ENCODE results near the gene COMMD7.

Gene COMMD7

GRCh38 chr20:32743237-32744112, at the start of gene COMMD7:
Gene COMMD7 (minus strand): TSS chr20:32743467. CDS start chr20:32743391, 76 bp downstream.
- DNase-seq: peak; percentile 27 to 49

GRCh38 chr20:32792731-32793458, 49.6 kb upstream of the COMMD7 start:
- DNase-seq: peak in 1 of 2 experiments; percentile 5

- DNase-seq: peak; percentile 47 to 60
These were observed 49.0 kb upstream of the COMMD7 start for GRCh38 chr20:32792316-32792715.

- DNase-seq: no peak
These were observed 47.4 kb upstream of the COMMD7 start for GRCh38 chr20:32790751-32791057.

GRCh38 chr20:32789896-32790750, 46.9 kb upstream of the COMMD7 start:
- peak; percentile 64 to 70 for DNase-seq

GRCh38 chr20:32787168-32787567, 43.9 kb upstream of the COMMD7 start:
- DNase-seq: no peak

- DNase-seq: no peak
These were observed 42.9 kb upstream of the COMMD7 start for GRCh38 chr20:32786059-32786760.

- DNase-seq: no peak
These were observed 41.3 kb upstream of the COMMD7 start for GRCh38 chr20:32784369-32785080.

- no peak for DNase-seq
These were observed 37.7 kb upstream of the COMMD7 start for GRCh38 chr20:32780749-32781655.

- no peak for DNase-seq
These were observed 37.0 kb upstream of the COMMD7 start for GRCh38 chr20:32780278-32780677.

- no peak for DNase-seq
These were observed 36.4 kb upstream of the COMMD7 start for GRCh38 chr20:32779500-32780211.

GRCh38 chr20:32777177-32777956, 34.1 kb upstream of the COMMD7 start:
- DNase-seq: no peak

GRCh38 chr20:32775336-32775991, 32.2 kb upstream of the COMMD7 start:
- DNase-seq: no peak

GRCh38 chr20:32773855-32774254, 30.6 kb upstream of the COMMD7 start:
- DNase-seq: no peak

GRCh38 chr20:32773223-32773622, 30.0 kb upstream of the COMMD7 start:
- no peak for DNase-seq

GRCh38 chr20:32772046-32772445, 28.8 kb upstream of the COMMD7 start:
- no peak for DNase-seq

- DNase-seq: no peak
These were observed 24.3 kb upstream of the COMMD7 start for GRCh38 chr20:32767418-32768198.

Measured in Kasumi-1 (cell line).